Neural cell (in vitro differentiated cells): ENCODE results near the gene TXNDC2. TPM values are rescaled to one million over a fixed set of nuclear protein-coding genes. Genes with fewer than 3 reads are reported as not detected.

Experiments used
- H2AFZ ChIP-seq: fragments of 200-600, 300-800 bp; sonication (generic), shearing (Covaris generic); 2 replicates; pipeline ENCODE4 v1.6.0; 2014; ENCODE audit warnings: low read depth, mild to moderate bottlenecking, antibody characterized with exemption, low read length, moderate library complexity
- H3F3A ChIP-seq: fragments of 200-600 bp; shearing (Covaris generic); 2 replicates; pipeline ENCODE4 v1.6.1; 2016; ENCODE audit warnings: mild to moderate bottlenecking, moderate library complexity, mixed read lengths, antibody characterized with exemption, low read length; ENCODE audit not compliant: insufficient read depth, poor library complexity, severe bottlenecking
- H3K27ac ChIP-seq: fragments of 200-600, 300-800 bp; sonication (generic), shearing (Covaris generic); 2 replicates; pipeline ENCODE4 v1.5.1; 2014; ENCODE audit warnings: mild to moderate bottlenecking, low read length, moderate library complexity
- H3K27me3 ChIP-seq: fragments of 300-800, 200-600 bp; sonication (generic), shearing (Covaris generic); 2 replicates; pipeline ENCODE4 v1.6.0; 2014; ENCODE audit warnings: mild to moderate bottlenecking, low read depth, low read length, moderate library complexity; ENCODE audit not compliant: insufficient read depth
- H3K36me3 ChIP-seq: fragments of 300-800, 200-600 bp; sonication (generic), shearing (Covaris generic); 2 replicates; pipeline ENCODE4 v1.5.1; 2014; ENCODE audit warnings: mild to moderate bottlenecking, antibody characterized with exemption, low read length, moderate library complexity; ENCODE audit not compliant: insufficient read depth
- H3K4me2 ChIP-seq: fragments of 300-800, 200-600 bp; sonication (generic), shearing (Covaris generic); 2 replicates; pipeline ENCODE4 v1.6.0; 2014; ENCODE audit warnings: mild to moderate bottlenecking, low read length
- H3K4me3 ChIP-seq: fragments of 300-800, 200-600 bp; sonication (generic), shearing (Covaris generic); 2 replicates; pipeline ENCODE4 v1.5.1; 2014; ENCODE audit warnings: mild to moderate bottlenecking, low read length, moderate library complexity
- H3K79me2 ChIP-seq: fragments of 200-600 bp; shearing (Covaris generic); replicated peaks from 2 replicates; pipeline ENCODE4 v1.6.0; 2014; ENCODE audit warnings: mild to moderate bottlenecking, low read length, moderate library complexity; ENCODE audit not compliant: insufficient read depth
- H3K9ac ChIP-seq: fragments of 300-800, 200-600 bp; sonication (generic), shearing (Covaris generic); 2 replicates; pipeline ENCODE4 v1.6.1; 2016; ENCODE audit warnings: mild to moderate bottlenecking, low read length, mixed read lengths
- H3K9me2 ChIP-seq: fragments of 200-600 bp; shearing (Covaris generic); 2 replicates; pipeline ENCODE4 v1.6.1; 2016; ENCODE audit warnings: mild to moderate bottlenecking, low read length, mixed read lengths; ENCODE audit not compliant: insufficient read depth
- H3K9me3 ChIP-seq: fragments of 200-600, 300-800 bp; sonication (generic), shearing (Covaris generic); 2 replicates; pipeline ENCODE4 v1.6.1; 2016; ENCODE audit warnings: mild to moderate bottlenecking, mixed run types, low read length, moderate library complexity, mixed read lengths
- H4K20me1 ChIP-seq: fragments of 200-600 bp; shearing (Covaris generic); 2 replicates; pipeline ENCODE4 v1.6.1; 2016; ENCODE audit warnings: mild to moderate bottlenecking, mixed run types; ENCODE audit not compliant: insufficient read depth
- EP300 ChIP-seq: fragments of 450-650 bp; conservative IDR thresholded peaks from 2 replicates; pipeline ENCODE4 v1.6.1; 2014; ENCODE audit warnings: antibody characterized with exemption, mild to moderate bottlenecking, moderate library complexity; ENCODE audit not compliant: poor library complexity, severe bottlenecking
- EZH2 ChIP-seq: fragments of 200-600, 300-800 bp; shearing (Covaris generic), sonication (generic); IDR thresholded peaks from 2 replicates; pipeline ENCODE4 v1.6.1; 2014; ENCODE audit warnings: antibody characterized with exemption, low read length, borderline replicate concordance, mild to moderate bottlenecking; ENCODE audit not compliant: insufficient read depth, poor library complexity, severe bottlenecking
- MXI1 ChIP-seq: fragments of 450-650 bp; conservative IDR thresholded peaks from 2 replicates; pipeline ENCODE4 v1.6.1; 2014; ENCODE audit warnings: antibody characterized with exemption, mild to moderate bottlenecking; ENCODE audit not compliant: poor library complexity, severe bottlenecking
- POLR2AphosphoS5 ChIP-seq: IDR thresholded peaks from 2 replicates; pipeline ENCODE4 v1.6.1; 2012
- RAD21 ChIP-seq: fragments of 450-650 bp; conservative IDR thresholded peaks from 2 replicates; pipeline ENCODE4 v1.6.1; 2014; ENCODE audit warnings: antibody characterized with exemption, mild to moderate bottlenecking, moderate library complexity
- SMC3 ChIP-seq: fragments of 450-650 bp; conservative IDR thresholded peaks from 2 replicates; pipeline ENCODE4 v1.6.1; 2014; ENCODE audit warnings: antibody characterized with exemption, mild to moderate bottlenecking, moderate library complexity; ENCODE audit not compliant: poor library complexity
- TAF1 ChIP-seq: IDR thresholded peaks from 2 replicates; pipeline ENCODE4 v1.6.1; 2012; ENCODE audit warnings: low read depth
- polyA plus RNA-seq: library from polyadenylated mRNA; depleted of rRNA; stranded (reverse); fragments of >200 nt; gene quantifications from 2 replicates; pipeline ENCODE4 v1.2.3, GENCODE V29; 2014
- TF ChIP-seq, protein P1 (sequence below): IDR thresholded peaks from 2 replicates; pipeline ENCODE4 v1.6.1; 2012; ENCODE audit warnings: borderline replicate concordance
- TF ChIP-seq, protein P2 (sequence below): fragments of 450-650 bp; IDR thresholded peaks from 2 replicates; pipeline ENCODE4 v1.5.1; 2014; ENCODE audit warnings: antibody characterized with exemption, mild to moderate bottlenecking, moderate library complexity; ENCODE audit not compliant: poor library complexity, severe bottlenecking

TXNDC2 gene
- polyA plus RNA-seq, 1 donor from 2014 or later, result 0.41 TPM

DNA sequence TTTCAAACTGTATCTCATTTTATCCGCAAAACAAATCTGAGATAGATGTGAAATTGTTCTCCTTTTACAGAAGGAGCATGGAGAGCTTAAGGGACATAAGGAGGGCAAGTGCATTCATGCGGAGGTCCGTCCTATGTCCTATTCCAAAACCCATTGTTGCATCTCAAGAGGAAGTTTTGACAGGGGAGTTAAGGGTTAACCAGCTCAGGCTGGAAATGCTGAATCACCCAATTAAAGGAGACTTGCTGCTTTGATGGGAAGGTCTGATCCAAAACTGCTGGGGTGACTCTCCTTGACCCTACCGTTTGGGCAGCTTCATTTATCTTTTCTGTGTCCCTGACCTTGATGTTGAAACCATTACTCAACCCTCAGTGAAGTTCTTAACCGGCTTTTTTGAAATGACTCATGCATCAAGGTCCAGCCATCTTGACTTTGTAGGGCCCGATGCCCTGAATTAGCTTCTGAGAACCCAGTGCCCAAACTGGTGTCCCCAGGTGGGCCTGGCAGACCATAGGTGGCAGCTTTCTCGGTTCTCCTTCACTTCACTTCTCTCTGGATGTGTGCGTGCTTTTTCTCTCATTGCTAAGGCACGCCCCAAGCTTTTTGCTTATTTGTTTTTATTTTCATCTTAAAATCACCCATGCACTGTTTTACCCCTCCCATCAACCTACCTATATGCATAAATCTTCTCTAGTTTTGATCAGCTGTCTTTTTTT lies 15.9 kb upstream of the TXNDC2 start:
- H3K9me2 ChIP-seq, result no peaks in the 10 kb centered on the region
- TF ChIP-seq SMC3 (no peak), MXI1 (no peak), POLR2AphosphoS5 (no peak), RAD21 (no peak), EP300 (no peak), TAF1 (no peak), EZH2 (no peak)
- TF ChIP-seq, protein P1, sequence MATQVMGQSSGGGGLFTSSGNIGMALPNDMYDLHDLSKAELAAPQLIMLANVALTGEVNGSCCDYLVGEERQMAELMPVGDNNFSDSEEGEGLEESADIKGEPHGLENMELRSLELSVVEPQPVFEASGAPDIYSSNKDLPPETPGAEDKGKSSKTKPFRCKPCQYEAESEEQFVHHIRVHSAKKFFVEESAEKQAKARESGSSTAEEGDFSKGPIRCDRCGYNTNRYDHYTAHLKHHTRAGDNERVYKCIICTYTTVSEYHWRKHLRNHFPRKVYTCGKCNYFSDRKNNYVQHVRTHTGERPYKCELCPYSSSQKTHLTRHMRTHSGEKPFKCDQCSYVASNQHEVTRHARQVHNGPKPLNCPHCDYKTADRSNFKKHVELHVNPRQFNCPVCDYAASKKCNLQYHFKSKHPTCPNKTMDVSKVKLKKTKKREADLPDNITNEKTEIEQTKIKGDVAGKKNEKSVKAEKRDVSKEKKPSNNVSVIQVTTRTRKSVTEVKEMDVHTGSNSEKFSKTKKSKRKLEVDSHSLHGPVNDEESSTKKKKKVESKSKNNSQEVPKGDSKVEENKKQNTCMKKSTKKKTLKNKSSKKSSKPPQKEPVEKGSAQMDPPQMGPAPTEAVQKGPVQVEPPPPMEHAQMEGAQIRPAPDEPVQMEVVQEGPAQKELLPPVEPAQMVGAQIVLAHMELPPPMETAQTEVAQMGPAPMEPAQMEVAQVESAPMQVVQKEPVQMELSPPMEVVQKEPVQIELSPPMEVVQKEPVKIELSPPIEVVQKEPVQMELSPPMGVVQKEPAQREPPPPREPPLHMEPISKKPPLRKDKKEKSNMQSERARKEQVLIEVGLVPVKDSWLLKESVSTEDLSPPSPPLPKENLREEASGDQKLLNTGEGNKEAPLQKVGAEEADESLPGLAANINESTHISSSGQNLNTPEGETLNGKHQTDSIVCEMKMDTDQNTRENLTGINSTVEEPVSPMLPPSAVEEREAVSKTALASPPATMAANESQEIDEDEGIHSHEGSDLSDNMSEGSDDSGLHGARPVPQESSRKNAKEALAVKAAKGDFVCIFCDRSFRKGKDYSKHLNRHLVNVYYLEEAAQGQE, result no peak
- TF ChIP-seq, protein P2, sequence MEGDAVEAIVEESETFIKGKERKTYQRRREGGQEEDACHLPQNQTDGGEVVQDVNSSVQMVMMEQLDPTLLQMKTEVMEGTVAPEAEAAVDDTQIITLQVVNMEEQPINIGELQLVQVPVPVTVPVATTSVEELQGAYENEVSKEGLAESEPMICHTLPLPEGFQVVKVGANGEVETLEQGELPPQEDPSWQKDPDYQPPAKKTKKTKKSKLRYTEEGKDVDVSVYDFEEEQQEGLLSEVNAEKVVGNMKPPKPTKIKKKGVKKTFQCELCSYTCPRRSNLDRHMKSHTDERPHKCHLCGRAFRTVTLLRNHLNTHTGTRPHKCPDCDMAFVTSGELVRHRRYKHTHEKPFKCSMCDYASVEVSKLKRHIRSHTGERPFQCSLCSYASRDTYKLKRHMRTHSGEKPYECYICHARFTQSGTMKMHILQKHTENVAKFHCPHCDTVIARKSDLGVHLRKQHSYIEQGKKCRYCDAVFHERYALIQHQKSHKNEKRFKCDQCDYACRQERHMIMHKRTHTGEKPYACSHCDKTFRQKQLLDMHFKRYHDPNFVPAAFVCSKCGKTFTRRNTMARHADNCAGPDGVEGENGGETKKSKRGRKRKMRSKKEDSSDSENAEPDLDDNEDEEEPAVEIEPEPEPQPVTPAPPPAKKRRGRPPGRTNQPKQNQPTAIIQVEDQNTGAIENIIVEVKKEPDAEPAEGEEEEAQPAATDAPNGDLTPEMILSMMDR, result no peak
- H3K36me3 ChIP-seq, result no peaks in the 10 kb centered on the region
- H3K9ac ChIP-seq, result no peak overlapping the region
- no peak overlapping the region for H3K4me2 ChIP-seq
- H4K20me1 ChIP-seq, result no peaks in the 10 kb centered on the region
- no peaks in the 10 kb centered on the region for H3K79me2 ChIP-seq
- no peak overlapping the region for H3K4me3 ChIP-seq
- H3K27me3 ChIP-seq, result no peaks in the 10 kb centered on the region
- H2AFZ ChIP-seq, result no peak overlapping the region
- no peaks in the 10 kb centered on the region for H3F3A ChIP-seq
- no peak overlapping the region for H3K27ac ChIP-seq
- H3K9me3 ChIP-seq, result no peaks in the 10 kb centered on the region

DNA sequence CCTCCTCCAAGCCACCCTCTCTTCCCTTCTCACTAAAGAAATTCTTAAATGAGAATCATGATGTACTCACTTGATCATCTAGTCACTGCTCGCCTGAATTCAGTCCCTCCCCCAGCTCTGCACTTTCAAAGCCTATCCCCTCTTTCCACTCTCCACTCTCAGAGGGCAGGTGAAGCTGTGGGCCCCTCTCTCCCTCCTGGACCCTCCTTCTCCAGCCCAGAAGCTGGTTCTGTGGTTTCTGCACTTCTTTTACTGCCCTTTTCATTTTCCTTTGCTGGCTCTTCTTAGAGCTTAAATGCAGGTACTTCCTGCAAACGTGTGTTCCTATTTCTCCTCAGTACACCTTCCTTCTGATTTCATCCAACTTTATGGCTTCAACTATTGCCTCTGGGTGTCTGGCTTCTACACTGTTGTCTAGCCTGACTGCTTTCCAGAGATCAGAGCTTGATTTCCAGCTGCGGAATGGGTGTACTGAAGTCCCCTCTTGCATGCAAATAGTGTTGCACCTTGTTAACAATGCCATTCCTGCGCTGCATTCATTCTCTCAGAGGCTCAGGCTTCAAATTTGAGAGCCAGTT lies 15.3 kb upstream of the TXNDC2 start:
- Histone ChIP-seq H3K4me3 (no peak overlapping the region), H3K27me3 (no peaks in the 10 kb centered on the region), H3K27ac (no peak overlapping the region), H3K36me3 (no peaks in the 10 kb centered on the region), H4K20me1 (no peaks in the 10 kb centered on the region), H3K9me3 (no peaks in the 10 kb centered on the region), H3K79me2 (no peaks in the 10 kb centered on the region), H3K4me2 (no peak overlapping the region), H2AFZ (no peak overlapping the region), H3K9me2 (no peaks in the 10 kb centered on the region), H3K9ac (no peak overlapping the region), H3F3A (no peaks in the 10 kb centered on the region)
- TF ChIP-seq RAD21 (no peak), SMC3 (no peak), EZH2 (no peak), EP300 (no peak), TAF1 (no peak), POLR2AphosphoS5 (no peak), MXI1 (no peak)
- TF ChIP-seq, protein P1, result no peak
- TF ChIP-seq, protein P2, result no peak
